Colonic mucosa (tissue), 4 donors: ENCODE measurements around the gene RFX1. TPM values are rescaled to one million over a fixed set of nuclear protein-coding genes. Genes with fewer than 3 reads are reported as not detected.

Experiments used
- DNase-seq: peaks from one replicate; pipeline ENCODE4 v3.0.0-alpha.2; 2020
- H3K27ac ChIP-seq: fragments of 200-600 bp; one replicate; pipeline ENCODE4 v1.8.0; 2021
- H3K27me3 ChIP-seq: fragments of 200-600 bp; one replicate; pipeline ENCODE4 v1.8.0; 2021
- H3K36me3 ChIP-seq: fragments of 200-600 bp; one replicate; pipeline ENCODE4 v1.8.0; 2021
- H3K4me1 ChIP-seq: fragments of 200-600 bp; one replicate; pipeline ENCODE4 v1.8.0; 2021; ENCODE audit warnings: mild to moderate bottlenecking
- H3K4me3 ChIP-seq: fragments of 200-600 bp; one replicate; pipeline ENCODE4 v1.8.0; 2021
- H3K9ac ChIP-seq, 2 donors: one replicate each; pipeline ENCODE4 v1.7.0; 2013; ENCODE audit warnings: control low read depth in 2 of 2, low read depth in 2 of 2, low read length in 2 of 2
- H3K9me3 ChIP-seq: fragments of 200-600 bp; one replicate; pipeline ENCODE4 v1.8.0; 2021
- CTCF ChIP-seq: fragments of 200-600 bp; IDR thresholded peaks from one replicate; pipeline ENCODE4 v1.8.0; 2022; ENCODE audit warnings: antibody characterized with exemption, mild to moderate bottlenecking
- intact Hi-C: fragments of 100-400 bp; cut with DNase I; formaldehyde crosslinking; loops from one replicate; pipeline ENCODE4 v1.14.1; 2022
- total RNA-seq, 2 donors: library from RNA; stranded (reverse); fragmentation: NEBNext Ultra II Directional in 1 of 2; extraction: Animal tissue kit (Norgen Biotek cat#: 25700) in 1 of 2; gene quantifications; one replicate each; pipeline ENCODE4 v1.2.1, GENCODE V29; 2021
- donor health status: healthy.
- donor health status: DM: no; HTN: no; CAD: no.
- donor health status: DM: no; HTN: no; CAD: no.

Gene RFX1
- total RNA-seq, 2 donors from 2014 or later = 13.1 to 20.9 TPM

DNA sequence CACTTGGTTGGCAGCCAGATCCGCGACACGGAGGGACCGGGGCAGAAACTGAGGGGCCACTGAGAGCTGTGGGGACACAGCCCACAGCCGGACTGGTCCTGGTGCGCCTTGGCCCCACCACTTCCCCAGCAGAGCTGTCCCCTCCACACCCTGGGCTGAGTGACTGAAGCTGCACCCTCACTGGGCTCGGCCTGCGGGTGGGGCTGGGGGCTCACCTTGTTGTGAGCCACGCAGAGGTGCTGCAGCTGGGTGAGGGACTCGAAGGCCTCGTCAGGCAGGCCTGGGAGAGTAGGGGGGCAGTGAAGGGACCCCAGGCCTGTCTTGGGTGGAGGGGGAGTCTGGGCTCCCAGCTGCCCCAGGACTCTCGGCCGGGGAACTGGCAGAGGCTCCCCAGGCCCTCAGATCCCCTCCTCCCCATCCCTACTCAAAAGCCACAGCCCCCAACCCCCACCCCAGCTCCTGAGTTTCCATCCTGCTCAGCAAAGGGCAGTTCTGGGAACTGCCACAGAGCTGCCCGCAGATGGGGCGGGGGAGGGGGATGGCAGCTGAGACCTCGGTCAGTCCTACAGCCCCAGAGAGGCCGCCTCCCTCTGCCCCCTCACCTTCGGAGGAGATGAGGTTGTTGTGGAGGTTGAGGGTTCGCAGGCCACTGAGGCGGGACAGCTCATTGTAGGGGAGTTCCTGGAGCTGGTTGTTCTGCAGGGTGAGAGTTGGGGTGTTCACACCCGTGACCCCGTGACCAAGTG lies 70.2 kb downstream of the RFX1 start:
- H3K9me3 ChIP-seq = no peaks in the 10 kb centered on the region

GRCh38 chr19:13934785-13935109 lies 71.4 kb downstream of the RFX1 start:
- intact Hi-C loops = no loop called here
- H3K4me1 ChIP-seq = no peaks in the 10 kb centered on the region
- no peaks in the 10 kb centered on the region for H3K27me3 ChIP-seq
- H3K27ac ChIP-seq = no peak overlapping the region
- TF ChIP-seq CTCF = no peak
- no peak for DNase-seq
- H3K9ac ChIP-seq = no peak overlapping the region
- no peaks in the 10 kb centered on the region for H3K9me3 ChIP-seq
- no peak overlapping the region for H3K4me3 ChIP-seq
- no peaks in the 10 kb centered on the region for H3K36me3 ChIP-seq

More for the DNA sequence above, 70.2 kb downstream of the RFX1 start:
- no peak for DNase-seq
- H3K9ac ChIP-seq = no peak overlapping the region
- intact Hi-C loops = no loop called here
- H3K4me3 ChIP-seq = no peak overlapping the region
- H3K4me1 ChIP-seq = no peaks in the 10 kb centered on the region
- no peak for TF ChIP-seq CTCF
- no peaks in the 10 kb centered on the region for H3K27me3 ChIP-seq
- no peak overlapping the region for H3K27ac ChIP-seq
- H3K36me3 ChIP-seq = no peaks in the 10 kb centered on the region

DNA sequence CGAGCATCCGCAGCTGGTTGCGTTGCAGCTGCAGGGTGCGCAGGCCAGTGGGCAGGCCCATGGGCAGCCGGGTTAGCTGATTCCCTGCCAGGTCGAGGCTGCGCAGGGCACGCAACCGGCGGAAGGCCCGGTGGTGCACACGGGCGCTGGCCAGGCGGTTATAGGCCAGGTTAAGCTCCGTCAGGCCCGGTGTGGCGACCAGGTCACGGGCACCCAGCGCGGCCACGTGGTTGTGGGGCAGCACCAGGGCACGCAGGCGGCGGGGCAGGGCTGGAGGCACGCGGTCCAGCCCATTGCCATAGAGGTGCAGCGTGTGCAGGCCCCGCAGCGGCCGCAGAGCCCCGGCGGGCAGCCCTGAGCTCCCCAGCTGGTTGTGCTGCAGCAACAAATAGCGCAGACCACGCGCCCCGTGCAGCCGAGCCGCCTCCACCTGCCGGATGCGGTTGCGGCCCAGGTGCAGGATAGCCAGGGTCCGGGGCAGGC lies 73.2 kb downstream of the RFX1 start:
- no peaks in the 10 kb centered on the region for H3K4me1 ChIP-seq
- H3K27me3 ChIP-seq = no peaks in the 10 kb centered on the region
- no peaks in the 10 kb centered on the region for H3K9me3 ChIP-seq
- DNase-seq = no peak
- no peaks in the 10 kb centered on the region for H3K36me3 ChIP-seq
- H3K4me3 ChIP-seq = no peak overlapping the region
- H3K9ac ChIP-seq = no peak overlapping the region
- TF ChIP-seq CTCF = no peak
- no peak overlapping the region for H3K27ac ChIP-seq
- intact Hi-C loops = no loop called here

- H3K4me1 ChIP-seq = no peaks in the 10 kb centered on the region
- TF ChIP-seq CTCF = no peak
- no peaks in the 10 kb centered on the region for H3K36me3 ChIP-seq
- H3K27me3 ChIP-seq = no peaks in the 10 kb centered on the region
- no peak overlapping the region for H3K27ac ChIP-seq
- no peak for DNase-seq
- H3K4me3 ChIP-seq = no peak overlapping the region
- intact Hi-C loops = no loop called here
- no peak overlapping the region for H3K9ac ChIP-seq
- no peaks in the 10 kb centered on the region for H3K9me3 ChIP-seq
Measured at GRCh38 chr19:13932149-13932637, 73.9 kb downstream of the RFX1 start.

- no peaks in the 10 kb centered on the region for H3K4me1 ChIP-seq
- H3K4me3 ChIP-seq = no peak overlapping the region
- TF ChIP-seq CTCF = no peak
- no peaks in the 10 kb centered on the region for H3K36me3 ChIP-seq
- H3K9ac ChIP-seq = no peak overlapping the region
- no peak for DNase-seq
- intact Hi-C loops = no loop called here
- H3K9me3 ChIP-seq = no peaks in the 10 kb centered on the region
- no peak overlapping the region for H3K27ac ChIP-seq
- H3K27me3 ChIP-seq = no peaks in the 10 kb centered on the region
Measured at GRCh38 chr19:13931391-13932148, 74.5 kb downstream of the RFX1 start.
